ENCODE data around the gene TMEM250.

DNA sequence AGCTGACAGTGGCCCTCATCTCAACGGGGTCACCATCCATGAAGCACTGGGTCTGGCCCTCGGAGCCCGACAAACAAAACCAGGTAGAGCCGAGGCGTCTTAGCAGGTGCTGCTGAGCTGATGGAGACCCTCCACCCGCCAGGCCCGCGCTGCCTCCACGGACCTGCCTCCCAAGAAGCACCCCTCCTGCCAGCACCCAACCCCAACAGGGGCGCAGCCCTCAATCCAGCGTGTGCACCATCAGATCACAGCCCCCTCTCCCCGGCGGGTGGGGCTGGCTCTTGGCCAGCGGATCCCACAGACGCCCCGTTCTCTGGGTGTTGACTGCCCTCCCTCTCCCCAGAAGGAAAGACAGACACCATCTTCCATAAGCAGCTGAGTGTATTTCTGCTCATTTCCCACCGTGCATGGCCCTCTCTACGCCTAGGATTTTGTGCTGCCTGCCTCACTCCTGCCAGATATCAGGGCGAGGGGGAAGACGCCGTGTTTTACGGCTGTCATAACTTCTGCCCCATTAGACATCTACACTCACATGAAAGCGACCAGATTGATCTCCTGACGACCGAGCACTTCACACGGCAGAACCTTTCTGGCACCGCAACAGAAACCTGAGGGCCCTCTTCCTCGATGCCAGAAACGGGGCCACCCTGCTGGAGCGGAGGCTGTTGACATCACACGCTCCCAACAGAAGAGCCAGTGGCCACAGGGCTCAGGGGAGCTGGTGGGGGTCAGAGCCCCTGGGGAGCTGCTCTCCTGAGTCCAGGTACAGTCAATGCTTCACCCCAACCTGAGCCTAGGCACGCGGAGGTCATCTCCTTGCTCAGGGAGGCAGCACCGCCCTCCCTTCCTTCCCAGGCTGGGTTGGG lies 35.9 kb downstream of the TMEM250 start:
- TF ChIP-seq YY1 (IDR thresholded peaks at IDR 0.05; ENCODE audit: insufficient read depth, insufficient read length) (no peak), ZNF274 (IDR thresholded peaks at IDR 0.05; ENCODE audit: low read depth, low read length) (no peak)

Data from NT2/D1 (cell line).